ENCODE results near the gene CKS1B. TPM values are rescaled to one million over a fixed set of nuclear protein-coding genes. Genes with fewer than 3 reads are reported as not detected.
A peak's percentile ranks its signal among the peaks of the same experiment; 100 is the strongest.
"Not testable (repeated sequence)": the region's sequence is repeated elsewhere in the genome, so short reads cannot be mapped to it uniquely, and the experiment has no call there.

The CKS1B gene
- total RNA-seq, 3 donors from 2014 or later = 26.8 to 52.4 (median 29.3) TPM

DNA sequence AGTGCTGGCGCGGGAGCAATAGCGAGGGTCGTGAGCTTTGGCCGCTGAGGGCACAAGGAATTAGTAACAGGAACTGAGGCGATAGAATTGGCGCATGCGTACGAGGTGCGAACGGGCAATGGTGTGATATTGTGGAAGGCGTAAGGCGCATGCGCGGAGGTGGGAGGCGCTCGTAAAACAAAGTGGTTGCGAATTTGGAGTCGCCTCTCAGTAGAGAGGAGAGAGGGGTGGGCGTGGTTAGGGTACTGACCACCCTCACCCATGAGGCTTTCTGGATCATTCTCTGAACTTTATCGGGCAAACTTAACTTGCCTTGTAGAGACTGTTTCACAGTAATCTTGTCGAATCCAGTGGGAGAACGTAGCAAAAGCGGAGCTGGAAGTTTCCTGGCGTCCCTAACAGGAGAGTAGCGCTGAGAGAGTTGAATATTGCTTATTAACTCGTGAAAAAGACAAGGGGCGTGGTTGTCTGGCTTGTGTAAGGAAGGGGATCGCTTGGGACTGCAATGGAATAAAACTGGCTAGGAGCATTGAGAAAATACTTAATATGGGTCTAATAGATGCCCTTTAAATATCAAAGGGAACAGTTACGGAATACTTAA lies 427 bp downstream of the CKS1B start:
- Histone ChIP-seq H3K9me3 (no peaks in the 10 kb centered on the region), H3K4me3 (peak overlapping the region; percentile 23), H3K36me3 (ENCODE audit: low read depth) (no peaks in the 10 kb centered on the region), H3K4me1 (ENCODE audit: low read depth) (peaks cover 42% of the 10 kb centered on the region)
- no peak for TF ChIP-seq CTCF (IDR thresholded peaks at IDR 0.05)
- DNase-seq (peak; percentile 93 to 97 (median 94)), ATAC-seq (peak; percentile 60)
- intact Hi-C loops (cut with DNase I, micrococcal nuclease) = no loop called here

- Histone ChIP-seq H3K36me3 (ENCODE audit: low read depth) (no peaks in the 10 kb centered on the region), H3K4me3 (peak overlapping the region; percentile 23), H3K9me3 (no peaks in the 10 kb centered on the region), H3K4me1 (ENCODE audit: low read depth) (peaks cover 36% of the 10 kb centered on the region)
- no peak for TF ChIP-seq CTCF (IDR thresholded peaks at IDR 0.05)
- DNase-seq = peak; percentile 79 to 86 (median 82)
- ATAC-seq = no peak
- intact Hi-C loops (cut with DNase I, micrococcal nuclease) = no loop called here
Measured at GRCh38 chr1:154975409-154976059, 1.1 kb downstream of the CKS1B start.

DNA sequence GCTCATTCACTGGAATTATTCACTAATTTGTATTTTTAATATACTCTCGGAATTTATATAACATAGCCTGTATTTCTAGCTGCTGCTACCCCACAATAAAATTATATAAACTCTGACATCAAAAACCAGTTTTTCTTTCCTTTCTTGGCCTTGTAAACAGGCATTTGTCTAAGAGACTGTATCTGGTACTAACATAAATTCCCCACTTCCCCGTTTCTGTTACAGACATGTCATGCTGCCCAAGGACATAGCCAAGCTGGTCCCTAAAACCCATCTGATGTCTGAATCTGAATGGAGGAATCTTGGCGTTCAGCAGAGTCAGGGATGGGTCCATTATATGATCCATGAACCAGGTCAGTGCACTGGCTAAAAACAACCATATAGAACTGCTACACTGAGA lies 3.3 kb downstream of the CKS1B start:
- intact Hi-C loops (cut with DNase I, micrococcal nuclease); H3K36me3 ChIP-seq (ENCODE audit: low read depth); ATAC-seq; H3K9me3 ChIP-seq; H3K4me3 ChIP-seq; DNase-seq: not testable (repeated sequence)
- H3K4me1 ChIP-seq (ENCODE audit: low read depth) = peaks cover 15% of the 10 kb centered on the region

- Histone ChIP-seq H3K4me3 (no peak overlapping the region), H3K36me3 (ENCODE audit: low read depth) (no peaks in the 10 kb centered on the region), H3K4me1 (ENCODE audit: low read depth) (peaks cover 11% of the 10 kb centered on the region), H3K9me3 (no peaks in the 10 kb centered on the region)
- DNase-seq (no peak), ATAC-seq (no peak)
- intact Hi-C loops (cut with DNase I, micrococcal nuclease) = no loop called here
- TF ChIP-seq CTCF (IDR thresholded peaks at IDR 0.05) = no peak
Measured at GRCh38 chr1:154978360-154978759, 3.9 kb downstream of the CKS1B start.

GRCh38 chr1:154982341-154982740 lies 7.9 kb downstream of the CKS1B start:
- Histone ChIP-seq H3K4me1 (ENCODE audit: low read depth) (peaks cover 11% of the 10 kb centered on the region), H3K36me3 (ENCODE audit: low read depth) (no peaks in the 10 kb centered on the region), H3K9me3 (no peaks in the 10 kb centered on the region), H3K4me3 (no peak overlapping the region)
- intact Hi-C loops (cut with DNase I, micrococcal nuclease) = no loop called here
- ATAC-seq = no peak
- TF ChIP-seq CTCF (IDR thresholded peaks at IDR 0.05) = no peak
- DNase-seq = no peak

GRCh38 chr1:154982897-154983648 lies 8.6 kb downstream of the CKS1B start, which contains the start of gene FLAD1:
Gene FLAD1, plus strand, starts transcription at chr1:154983344. Its CDS starts 351 bp downstream, at chr1:154983695.
- no peak for TF ChIP-seq CTCF (IDR thresholded peaks at IDR 0.05)

More at GRCh38 chr1:154982897-154983648, 8.6 kb downstream of the CKS1B start, which contains the start of gene FLAD1:
- intact Hi-C loops (cut with DNase I, micrococcal nuclease) = no loop called here
- peak; percentile 95 to 99 (median 96) for DNase-seq
- Histone ChIP-seq H3K4me1 (ENCODE audit: low read depth) (peaks cover 11% of the 10 kb centered on the region), H3K4me3 (peak within 1 kb of the TSS; percentile 50), H3K36me3 (ENCODE audit: low read depth) (no peaks in the 10 kb centered on the region), H3K9me3 (no peaks in the 10 kb centered on the region)
- ATAC-seq = peak; percentile 99
